ENCODE measurements around the gene ARAP1.
"Not testable (repeated sequence)": the region's sequence is repeated elsewhere in the genome, so short reads cannot be mapped to it uniquely, and the experiment has no call there.

The ARAP1 gene

DNA sequence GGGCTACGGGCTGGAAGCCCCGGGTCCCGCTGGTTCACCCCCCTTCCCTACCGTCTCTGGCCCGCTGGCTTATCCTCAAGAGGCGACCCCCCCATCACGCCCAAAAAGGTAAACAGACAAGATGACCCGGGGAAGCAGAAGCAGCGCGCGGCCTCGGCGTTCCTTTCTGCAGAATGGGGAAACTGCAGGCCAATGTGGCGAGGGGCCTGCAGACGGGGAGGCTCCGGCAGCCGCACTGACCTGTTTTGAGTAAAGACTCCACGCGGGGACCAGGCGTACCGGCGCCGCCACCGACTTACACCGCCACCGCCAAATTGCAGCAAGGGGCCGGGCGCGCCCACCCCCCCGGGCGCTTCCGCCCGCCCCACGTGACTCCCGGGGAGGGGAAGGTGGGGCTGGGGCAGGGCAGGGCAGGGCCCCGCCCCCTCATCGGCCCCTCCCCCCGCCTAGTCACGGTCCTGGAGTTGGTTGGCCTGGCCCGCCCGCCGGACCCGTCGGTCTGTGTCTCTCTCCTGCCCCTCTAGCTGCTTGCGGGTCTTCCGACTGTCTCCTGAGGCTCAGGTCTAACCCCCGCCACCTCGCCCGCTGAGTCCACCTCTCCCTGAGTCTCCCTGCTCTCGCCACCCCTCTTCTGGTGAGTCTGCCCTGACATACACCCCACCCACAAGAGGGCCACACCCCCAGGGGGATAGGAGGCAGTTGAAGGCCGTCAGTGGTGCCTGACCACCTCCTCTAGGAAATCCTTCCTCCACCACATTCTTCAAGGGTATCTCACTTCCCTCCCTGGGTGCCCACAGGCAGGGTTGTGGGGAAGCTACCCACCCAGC, at the start of gene ARAP1:
Gene ARAP1, minus strand, starts transcription at position 321 of the 827 bp plus-strand sequence. CDS start 25,280 bp downstream, outside the sequence.
- peak; percentile 63 to 68 for DNase-seq (ENCODE audit: low read depth in 1 of 2, low spot score in 1 of 2)

DNA sequence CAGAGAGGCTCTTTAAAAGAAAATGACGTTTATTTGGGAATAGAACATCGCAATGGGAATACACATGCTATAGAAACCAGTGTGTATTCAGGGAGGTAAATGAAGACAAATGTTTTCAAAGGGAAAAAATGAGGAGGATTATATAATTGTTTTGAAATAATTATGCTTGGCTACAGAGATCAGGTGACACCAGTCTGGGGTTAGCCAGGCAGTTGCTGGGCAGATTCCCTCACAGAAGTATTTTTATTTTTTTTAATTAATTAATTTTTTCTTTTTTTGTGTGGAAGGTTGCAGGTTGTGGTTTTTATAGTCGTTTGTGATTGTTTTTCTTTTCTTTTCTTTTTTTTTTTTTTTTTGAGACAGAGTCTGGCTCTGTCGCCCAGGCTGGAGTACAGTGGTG, 47.2 kb upstream of the ARAP1 start:
- no peak for DNase-seq (ENCODE audit: low read depth in 1 of 2, low spot score in 1 of 2)

DNA sequence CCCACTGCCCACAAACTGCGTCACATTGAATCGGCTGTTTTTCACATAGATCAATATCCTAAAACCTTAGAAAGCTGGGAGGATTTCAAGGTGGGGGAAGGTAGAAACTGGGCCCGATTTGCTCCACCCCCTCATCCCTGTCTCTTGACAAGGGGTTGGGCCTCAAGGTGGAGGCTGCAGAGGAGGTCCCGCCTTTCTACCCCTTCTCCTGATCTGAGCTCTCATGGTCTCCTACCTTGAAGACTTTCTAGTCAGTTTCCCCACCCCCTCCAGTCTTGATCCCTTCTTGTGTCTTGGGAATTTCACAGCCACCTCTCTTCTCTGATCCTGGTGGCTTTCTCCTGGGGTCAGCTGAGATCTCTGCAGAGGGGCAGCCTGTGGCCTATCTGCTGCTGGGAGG, 46.2 kb upstream of the ARAP1 start:
- no peak for DNase-seq (ENCODE audit: low read depth in 1 of 2, low spot score in 1 of 2)

DNA sequence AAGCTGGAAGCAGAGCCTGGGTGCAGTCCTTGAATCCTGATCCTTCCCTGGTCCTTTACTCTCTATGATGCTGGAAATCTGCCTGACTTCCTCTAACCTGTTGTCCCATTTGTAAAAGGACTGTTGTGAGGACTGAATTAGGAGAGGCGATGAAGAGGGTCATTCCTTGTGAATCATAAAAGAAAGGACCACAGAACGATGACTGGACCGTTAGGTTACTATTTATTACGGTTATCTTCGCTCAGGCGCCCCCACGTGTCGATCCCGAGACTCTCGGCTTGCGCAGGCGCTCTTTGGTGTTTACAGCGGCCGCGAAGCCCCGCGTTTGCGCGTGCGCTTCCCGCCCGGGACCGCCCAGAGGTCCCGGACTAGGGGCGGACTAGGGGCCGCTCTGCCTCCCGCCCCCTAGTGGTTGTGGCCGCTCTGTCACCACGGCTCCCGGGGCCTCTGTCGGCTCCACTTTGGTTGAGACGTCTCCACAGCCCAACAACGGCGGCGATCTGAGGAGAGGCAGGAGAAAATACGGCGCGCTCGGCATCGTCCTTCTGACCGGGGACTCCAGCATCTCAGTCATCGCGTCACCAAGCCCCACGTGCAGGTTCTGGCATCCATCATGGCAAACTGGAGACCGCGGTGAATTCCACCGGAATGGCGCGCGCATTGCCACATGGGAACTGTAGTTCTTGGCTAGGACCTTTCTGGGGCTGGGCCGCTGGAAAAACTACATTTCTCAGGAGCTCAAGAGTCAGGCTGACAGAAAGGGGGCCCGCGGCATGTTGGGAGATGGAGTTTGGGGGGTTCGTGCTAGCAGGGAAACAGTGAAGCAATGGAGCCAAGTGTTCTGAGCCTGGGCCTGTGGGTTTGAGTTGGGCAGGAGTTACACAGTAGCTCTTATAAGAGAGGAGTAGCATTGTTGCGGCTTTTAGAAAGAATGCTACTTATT, 41.5 kb upstream of the ARAP1 start, which contains the start of gene STARD10:
Gene STARD10, minus strand, starts transcription at position 623 of the 943 bp plus-strand sequence. CDS start 12,866 bp downstream, outside the sequence.
- DNase-seq (ENCODE audit: low read depth in 1 of 2, low spot score in 1 of 2): peak; percentile 89 to 92

DNA sequence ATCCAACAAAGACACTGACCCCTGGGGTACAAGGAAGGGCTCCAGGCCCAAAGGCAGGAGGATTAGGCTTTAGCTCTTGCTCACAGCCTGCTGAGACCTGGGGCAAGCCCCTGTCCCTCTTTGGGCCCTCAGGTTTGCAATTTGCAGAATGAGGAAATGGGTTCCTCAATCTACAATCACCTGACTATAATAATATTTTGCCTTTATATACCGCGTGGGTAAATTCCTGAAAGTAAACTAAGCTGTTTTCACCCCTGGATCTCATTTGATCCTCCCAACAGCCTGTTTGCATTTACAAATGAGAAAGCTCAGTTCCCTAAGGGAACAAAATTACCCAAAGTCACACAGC, 40.8 kb upstream of the ARAP1 start:
- no peak for DNase-seq (ENCODE audit: low read depth in 1 of 2, low spot score in 1 of 2)

DNA sequence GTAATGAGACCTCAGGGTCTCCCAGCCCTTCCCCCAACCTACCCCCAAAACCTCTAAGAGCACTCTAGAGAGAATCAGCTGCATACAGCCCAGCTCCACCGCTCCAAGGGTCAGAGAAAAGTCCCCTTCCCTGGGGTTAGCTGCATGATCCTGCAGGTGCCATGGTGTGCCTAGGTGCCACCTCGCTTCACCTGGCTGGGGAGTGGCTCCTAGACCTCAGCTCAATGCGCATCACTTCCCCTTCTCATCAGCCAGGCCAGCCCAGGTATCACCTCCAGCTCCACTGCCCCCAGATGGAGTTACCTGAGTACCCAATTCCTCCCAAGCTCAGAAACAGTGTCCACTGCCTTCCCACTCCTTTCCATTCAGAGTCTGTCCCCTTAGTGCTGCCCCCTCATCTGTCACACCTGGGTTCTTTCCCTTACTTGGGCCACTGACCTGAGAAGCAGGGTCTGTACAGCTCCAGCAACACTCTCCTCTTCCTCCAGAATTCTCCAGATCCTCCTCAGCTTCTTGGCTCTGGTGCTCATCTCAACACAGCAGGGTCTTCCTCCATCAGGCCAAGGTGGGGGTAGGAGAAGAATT, 40.3 kb upstream of the ARAP1 start:
- no peak for DNase-seq (ENCODE audit: low read depth in 1 of 2, low spot score in 1 of 2)

DNA sequence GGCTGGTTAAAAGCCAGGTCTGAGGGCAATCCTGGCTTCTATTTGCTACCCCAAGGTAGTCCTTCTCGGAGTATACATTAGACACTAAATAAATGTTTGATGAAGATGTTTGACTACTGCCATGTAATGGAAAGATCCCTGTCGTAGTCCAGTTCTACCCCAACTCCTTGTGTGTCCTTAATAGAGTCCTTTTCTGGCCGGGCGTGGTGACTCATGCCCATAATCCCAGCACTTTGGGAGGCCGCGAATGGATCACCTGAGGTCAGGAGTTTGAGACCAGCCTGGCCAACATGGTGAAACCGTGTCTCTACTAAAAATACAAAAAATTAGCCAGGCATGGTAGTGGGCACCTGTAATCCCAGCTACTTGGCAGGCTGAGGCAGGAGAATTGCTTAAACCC, 39.0 kb upstream of the ARAP1 start:
- not testable (repeated sequence) for DNase-seq (ENCODE audit: low read depth in 1 of 2, low spot score in 1 of 2)

DNA sequence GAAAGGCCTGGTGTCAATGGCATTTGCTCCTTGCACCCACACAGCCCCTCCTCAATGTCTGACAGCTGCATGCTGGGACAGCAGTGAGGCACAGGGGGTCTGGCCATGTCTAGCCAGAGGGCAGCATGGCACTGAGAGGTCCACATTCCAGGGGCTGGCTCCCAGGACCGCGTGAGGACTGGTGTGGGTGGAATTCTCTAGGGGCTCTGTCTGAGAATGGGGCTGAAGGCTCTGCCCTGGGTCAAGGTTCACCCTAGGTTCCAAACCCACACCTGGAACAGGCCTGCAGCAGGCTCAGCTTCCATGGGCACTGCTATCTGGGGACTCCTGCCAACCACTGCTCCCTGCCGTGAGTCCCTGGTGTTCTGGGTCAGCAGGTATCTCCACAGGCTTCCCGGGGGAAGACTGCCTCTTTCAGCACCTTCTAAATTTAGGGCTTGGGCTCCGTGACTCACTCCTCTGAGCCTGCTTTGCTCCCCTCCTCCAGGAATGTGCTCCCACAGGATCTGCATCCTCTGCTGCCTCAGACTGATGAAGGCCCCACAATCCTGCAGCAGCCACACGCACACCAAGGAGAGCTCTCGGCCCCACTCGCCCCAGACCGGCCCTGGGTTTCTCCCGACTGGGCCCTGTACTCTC, 37.4 kb upstream of the ARAP1 start:
- no peak for DNase-seq (ENCODE audit: low read depth in 1 of 2, low spot score in 1 of 2)

DNA sequence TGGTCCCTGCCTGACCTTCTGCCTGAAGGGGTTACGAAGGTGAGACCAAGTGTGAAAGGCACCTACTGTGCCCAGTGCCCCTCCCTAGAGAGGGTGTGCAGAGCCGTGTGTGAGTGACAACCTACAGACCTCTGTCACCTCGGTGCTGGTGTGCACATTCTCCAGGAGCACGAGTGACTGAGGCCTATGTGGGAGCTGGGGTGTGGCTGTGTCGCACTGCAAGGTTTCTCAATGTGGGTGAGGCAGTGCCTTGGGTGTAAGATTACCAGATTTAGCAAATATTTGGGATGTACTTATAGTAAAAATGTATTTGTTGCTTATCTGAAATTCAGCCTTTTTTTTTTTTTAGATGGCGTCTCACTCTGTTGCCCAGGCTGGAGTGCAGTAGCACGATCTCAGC, 36.0 kb upstream of the ARAP1 start:
- no peak for DNase-seq (ENCODE audit: low read depth in 1 of 2, low spot score in 1 of 2)

DNA sequence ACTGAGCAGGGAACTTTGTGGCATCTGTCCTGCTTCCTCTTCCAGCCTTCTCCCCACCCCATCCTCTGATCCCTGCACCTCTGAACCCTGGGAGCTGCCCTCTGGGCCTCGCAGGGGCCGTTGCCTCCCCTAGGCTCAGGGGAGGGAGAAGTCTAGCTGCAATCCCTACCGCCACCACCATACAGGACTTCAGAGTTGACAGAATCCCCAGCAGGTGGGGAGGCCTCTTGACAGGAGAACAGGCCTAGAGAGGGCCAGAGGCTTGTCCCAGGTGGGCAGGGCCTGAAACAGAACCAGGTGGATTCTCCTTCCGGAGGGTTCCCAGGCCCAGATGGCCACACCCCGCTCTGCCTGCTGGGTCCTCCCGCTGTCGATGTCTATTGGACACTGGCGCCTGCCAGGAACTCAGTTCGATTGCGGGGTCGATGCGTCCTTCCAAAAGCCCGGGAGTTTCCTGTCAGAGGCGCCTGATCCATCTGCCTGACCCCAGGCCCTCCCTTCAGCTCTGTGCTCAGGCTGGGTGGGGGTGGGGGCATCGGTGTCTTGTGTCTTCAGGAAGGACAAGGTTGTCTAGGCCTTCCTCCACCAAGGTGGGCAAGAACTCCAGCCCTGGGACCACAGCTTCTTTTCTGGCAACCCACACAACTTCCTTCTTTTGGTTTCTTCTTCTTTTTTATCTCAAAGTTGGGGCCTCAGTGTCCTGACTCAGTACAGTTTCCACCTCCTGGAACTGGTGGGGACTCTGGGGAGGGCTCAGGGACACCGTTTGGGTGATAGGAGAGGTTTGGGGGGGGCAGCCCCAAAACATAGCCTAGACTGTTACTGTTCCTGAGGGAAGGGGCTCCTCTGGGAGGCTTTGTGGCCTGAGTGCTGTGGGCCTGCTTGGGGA, 35.3 kb upstream of the ARAP1 start:
- no peak for DNase-seq (ENCODE audit: low read depth in 1 of 2, low spot score in 1 of 2)

DNA sequence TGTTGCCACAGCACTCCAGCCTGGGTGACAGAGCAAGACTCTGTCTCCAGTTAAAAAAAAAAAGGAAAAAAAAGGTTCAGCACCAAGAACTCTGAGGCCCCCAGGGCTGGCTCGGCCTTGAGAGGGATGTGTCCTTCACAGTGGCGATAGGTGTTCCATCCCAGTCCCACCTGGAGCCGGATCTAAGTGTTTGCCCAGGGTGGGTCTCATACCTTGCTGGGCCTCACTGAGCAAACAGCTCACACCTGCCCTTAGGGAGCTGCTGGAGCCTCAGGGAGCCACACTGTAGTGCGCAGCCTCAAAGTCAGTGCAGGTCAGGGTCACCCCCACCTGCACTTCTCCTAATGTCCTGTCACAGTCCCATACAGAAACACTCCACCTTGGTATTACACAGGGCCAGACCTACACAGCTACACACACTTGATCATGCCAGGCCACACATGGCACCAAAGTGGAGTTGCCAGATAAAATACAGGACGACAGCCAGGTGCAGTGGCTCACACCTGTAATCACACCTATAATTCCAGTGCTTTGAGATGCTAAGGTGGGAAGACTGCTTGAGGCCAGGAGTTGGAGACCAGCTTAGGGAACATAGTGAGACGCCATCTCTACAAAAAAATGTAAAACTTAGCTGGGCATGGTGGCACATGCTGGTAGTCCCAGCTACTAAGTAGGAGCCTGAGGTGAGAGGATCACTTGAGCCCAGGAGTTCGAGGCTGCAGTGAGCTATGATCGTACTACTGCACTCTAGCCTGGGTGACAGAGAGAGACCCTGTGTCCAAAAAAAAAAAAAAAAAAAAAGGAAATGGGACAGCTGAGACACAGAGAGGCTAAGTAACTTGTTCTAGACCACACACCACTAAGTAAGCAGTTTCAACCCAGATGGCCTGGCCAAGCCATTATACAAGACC, 34.4 kb upstream of the ARAP1 start:
- no peak for DNase-seq (ENCODE audit: low read depth in 1 of 2, low spot score in 1 of 2)

DNA sequence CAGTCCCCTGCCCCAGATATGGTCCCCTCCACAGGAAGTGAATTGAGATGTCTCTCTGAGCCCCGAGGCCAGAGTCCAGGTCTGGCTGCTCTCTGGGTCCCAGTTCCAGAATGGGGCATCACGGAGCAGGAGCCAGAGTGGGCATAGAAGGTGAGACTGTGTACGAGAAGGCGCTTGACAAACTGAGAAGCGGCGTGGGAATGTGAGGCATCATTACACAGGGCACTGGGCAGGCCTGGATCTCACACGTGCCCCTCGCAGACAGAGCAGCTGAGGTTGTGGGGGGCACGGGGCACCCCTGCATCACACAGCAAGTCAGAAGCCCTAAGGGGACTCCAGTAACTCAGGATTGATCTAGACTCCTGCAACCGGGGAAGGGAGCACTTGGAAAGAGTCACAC, 32.5 kb upstream of the ARAP1 start:
- no peak for DNase-seq (ENCODE audit: low read depth in 1 of 2, low spot score in 1 of 2)

DNA sequence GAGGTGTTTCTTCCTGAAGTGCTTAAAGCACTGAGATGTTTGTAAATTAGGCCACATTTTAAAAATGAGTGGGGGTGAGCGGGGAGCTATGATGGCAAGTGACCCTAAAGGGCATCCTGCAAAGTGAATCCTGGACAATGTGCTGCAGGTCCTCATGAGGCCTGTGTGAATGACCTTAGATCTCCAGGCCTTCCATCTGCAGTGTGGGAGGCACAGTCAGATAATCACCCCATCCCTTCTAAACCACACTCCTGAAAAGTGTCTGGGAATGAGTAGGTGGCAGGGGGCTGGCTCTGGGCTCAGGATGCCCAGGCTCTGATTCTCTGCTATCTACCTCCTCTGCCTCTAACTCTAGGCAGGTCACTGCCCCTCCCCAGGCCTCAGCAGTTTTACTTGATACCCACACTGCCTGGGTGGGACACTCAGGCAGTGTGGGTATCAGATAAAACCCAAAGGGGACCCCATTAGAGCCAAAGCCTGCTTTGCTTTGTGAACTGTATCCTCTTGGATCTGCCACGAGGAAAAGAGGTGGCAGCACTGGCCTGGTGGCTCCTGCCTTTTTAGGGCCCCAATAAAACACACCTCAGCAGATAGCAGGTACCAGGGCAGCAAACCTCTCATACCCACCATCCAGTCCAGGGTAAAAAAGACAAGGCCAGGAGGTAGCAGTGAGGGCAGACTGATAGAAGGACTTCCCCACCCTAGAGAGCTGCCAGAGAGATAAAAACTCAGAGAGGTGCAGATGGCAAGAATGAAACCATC, 31.1 kb upstream of the ARAP1 start:
- DNase-seq (ENCODE audit: low read depth in 1 of 2, low spot score in 1 of 2): no peak

DNA sequence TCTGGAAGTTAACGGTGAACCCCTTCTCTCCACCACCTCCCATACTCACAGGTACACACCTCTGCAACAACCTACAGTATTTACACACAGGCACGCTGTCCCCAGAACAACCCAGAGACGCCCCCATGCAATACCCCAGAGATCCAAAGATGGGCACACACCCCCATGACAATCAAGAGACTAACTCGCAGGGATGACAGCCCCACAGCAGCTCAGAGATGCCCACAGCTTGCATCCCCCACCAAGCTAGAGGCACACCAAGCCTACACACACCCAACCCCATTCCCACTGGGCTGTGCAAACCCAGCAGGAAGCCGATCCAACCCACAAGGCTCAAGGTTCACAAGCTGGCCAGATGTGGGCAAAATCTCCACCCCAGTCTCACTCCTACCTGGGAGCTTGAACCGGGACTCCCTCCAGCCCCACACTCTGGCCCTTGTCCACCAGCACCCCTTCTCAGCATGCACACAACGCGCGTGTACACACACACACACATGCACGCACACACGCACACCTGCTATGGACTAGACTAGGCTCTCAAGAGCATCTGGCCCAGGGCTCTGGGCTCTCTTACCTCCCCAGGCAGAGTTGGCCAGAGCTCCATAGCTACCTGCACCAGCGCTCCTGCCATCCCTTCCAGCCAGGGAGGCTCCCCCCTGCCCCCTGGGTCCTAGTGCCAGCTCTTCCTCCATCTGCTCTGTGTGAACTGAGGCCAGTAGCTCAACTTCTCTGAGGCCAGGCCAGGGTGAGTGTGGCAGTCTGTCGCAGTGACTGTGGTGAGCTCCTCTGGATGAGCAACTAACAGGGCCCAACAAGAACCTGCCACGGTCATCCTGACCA, 30.1 kb upstream of the ARAP1 start:
- no peak for DNase-seq (ENCODE audit: low read depth in 1 of 2, low spot score in 1 of 2)

DNA sequence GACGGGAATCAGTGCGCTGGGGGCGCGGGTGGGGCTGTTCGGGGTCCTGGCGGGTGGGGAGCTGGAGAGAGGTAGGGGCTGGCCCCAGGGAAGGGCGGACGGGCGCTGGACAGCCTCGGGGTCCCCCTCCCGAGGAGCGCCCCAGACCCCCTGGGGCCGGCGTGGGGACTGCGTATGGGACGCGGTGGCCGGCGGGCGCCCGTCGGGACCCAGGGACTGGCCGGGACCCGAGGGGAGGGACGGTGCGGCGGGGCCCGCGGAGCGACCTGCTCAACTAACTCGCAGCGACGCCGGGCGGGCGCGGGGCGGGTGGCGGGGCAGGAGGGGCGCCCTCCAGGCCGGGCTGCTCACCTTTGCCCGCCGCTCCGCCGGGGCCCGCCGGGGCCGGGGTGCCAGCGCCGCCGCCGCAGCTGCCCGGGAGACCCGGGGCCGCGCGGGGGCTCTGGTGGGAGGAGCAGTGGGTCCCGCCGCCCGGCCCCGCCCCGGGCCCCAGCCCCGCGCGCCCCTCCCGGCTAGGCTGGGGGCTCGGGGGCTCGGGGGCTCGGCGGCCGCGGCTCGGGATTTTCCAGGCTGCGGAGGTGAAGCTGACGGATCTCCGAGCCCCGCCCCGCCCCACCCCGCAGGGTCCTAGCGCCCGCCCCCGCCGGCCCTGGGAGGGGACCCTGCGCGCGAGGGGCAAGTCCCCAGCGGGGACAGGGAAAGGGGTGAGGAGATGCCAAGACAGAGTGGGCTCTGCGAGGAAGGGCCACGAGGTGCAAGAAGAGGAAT, 29.3 kb upstream of the ARAP1 start:
- peak; percentile 28 to 56 for DNase-seq (ENCODE audit: low read depth in 1 of 2, low spot score in 1 of 2)

DNA sequence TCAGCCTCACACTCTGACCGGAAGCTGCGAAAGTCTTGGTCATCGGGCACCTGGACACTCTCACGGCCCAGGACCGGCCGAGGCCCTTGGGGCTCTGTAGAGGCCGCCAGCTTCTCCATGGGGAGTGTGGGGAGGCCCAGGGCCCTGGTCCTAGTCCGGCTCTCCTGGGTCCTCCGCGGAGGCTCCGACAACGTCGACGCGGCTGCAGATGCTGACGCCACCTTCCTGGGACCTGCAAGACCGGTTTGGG, 28.8 kb upstream of the ARAP1 start:
- DNase-seq (ENCODE audit: low read depth in 1 of 2, low spot score in 1 of 2): no peak

Measured in stimulated activated CD4-positive, alpha-beta T cell treated with anti-CD3 and anti-CD28 coated beads, Interleukin-15, amount 100 ng/mL, for 1 hour (primary cell).